ENCODE results near the gene LRMDA. TPM values are rescaled to one million over a fixed set of nuclear protein-coding genes. Genes with fewer than 3 reads are reported as not detected.

The LRMDA gene
- total and polyA plus RNA-seq, 10 of the 15 experiments (the other 5 are each of a cell fraction or from before 2014, with no cell fraction given): 0.07 to 0.54 (median 0.29) TPM; not detected in 4

DNA sequence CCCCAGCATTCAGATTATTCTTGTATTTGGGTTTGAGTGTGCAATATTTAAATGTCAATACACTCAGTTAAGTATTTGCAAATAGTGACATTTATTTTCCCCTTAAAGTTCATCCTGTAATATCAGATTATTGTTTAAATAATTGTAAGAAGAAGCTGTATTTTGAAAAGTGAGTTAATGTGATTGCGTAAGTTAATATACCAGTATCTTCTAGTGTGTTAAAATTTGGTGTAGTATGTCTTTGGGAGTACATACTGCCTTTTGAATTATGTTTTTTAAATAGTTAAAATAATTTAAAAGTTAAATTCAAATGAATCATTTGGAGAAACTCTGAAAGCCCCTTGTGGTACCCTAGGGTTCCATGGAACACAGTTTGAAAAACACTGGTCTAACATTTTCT, 28.6 kb downstream of the LRMDA start (continued):
- TF ChIP-seq, protein P1, sequence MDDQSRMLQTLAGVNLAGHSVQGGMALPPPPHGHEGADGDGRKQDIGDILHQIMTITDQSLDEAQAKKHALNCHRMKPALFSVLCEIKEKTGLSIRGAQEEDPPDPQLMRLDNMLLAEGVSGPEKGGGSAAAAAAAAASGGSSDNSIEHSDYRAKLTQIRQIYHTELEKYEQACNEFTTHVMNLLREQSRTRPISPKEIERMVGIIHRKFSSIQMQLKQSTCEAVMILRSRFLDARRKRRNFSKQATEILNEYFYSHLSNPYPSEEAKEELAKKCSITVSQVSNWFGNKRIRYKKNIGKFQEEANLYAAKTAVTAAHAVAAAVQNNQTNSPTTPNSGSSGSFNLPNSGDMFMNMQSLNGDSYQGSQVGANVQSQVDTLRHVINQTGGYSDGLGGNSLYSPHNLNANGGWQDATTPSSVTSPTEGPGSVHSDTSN (IDR thresholded peaks at IDR 0.05; ENCODE audit: insufficient replicate concordance, low read depth, low read length): no peak
- TF ChIP-seq HDAC2 (IDR thresholded peaks at IDR 0.05): no peak
- no peak for TF ChIP-seq HSF1 (IDR thresholded peaks at IDR 0.05; ENCODE audit: low read depth, low read length)
- TF ChIP-seq MYB (IDR thresholded peaks at IDR 0.05; ENCODE audit: borderline replicate concordance, low read depth, low read length): no peak
- TF ChIP-seq FOXK2 (IDR thresholded peaks at IDR 0.05): no peak

DNA sequence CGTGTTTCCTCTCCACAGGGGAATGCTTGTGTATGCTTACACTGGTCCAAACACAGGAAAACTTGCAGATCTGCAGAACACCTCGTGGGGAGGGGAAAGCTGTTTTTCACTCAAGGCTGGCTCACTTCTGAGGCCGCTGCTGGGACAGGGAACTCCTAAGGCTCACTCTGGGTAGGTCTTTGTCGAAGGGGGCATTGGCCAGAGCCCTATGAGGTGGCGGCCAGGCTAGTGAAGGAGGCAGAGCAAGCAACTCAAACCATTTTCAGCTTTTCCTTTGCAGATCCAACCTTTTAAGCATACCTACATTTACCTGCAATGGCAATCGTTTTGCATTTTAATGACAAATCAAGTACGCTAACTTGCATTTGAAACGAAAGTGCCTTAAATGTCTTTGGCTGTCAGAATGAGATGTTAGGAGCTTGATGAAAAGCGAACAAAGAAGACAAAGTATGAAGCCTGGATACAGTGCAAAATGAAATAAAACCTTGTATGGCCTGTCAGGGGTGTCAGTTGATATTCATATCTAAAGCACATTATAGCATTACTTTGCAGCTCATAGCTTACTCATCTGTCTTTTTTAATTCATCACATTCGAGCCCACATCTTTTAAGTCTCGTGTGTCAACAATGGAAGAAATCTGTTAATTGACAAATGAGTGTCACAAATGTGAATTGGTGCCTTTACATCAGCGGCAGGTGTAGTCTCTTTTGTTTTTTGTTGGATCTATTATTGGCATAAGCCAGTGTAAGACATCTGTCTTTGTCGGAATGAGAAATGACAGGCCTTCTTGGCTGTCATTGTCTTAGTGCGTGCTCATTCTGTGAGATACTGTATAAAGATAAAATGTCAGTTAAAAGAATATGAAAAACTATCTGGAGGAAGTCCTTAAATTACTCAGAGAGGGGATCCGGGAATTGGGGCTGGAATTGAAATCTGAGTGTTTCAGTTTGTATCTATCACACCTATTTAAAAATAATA, 30.5 kb downstream of the LRMDA start:
- FAIRE-seq (no peak), ATAC-seq (no peak), DNase-seq (ENCODE audit: low read depth, low spot score) (no peak)
- no peak for TF ChIP-seq EZH2 (IDR thresholded peaks at IDR 0.05; ENCODE audit: borderline replicate concordance, control insufficient read depth, low read depth, low read length)
- no peak for TF ChIP-seq GABPA (IDR thresholded peaks at IDR 0.05; ENCODE audit: low read depth)
- TF ChIP-seq, protein P2, sequence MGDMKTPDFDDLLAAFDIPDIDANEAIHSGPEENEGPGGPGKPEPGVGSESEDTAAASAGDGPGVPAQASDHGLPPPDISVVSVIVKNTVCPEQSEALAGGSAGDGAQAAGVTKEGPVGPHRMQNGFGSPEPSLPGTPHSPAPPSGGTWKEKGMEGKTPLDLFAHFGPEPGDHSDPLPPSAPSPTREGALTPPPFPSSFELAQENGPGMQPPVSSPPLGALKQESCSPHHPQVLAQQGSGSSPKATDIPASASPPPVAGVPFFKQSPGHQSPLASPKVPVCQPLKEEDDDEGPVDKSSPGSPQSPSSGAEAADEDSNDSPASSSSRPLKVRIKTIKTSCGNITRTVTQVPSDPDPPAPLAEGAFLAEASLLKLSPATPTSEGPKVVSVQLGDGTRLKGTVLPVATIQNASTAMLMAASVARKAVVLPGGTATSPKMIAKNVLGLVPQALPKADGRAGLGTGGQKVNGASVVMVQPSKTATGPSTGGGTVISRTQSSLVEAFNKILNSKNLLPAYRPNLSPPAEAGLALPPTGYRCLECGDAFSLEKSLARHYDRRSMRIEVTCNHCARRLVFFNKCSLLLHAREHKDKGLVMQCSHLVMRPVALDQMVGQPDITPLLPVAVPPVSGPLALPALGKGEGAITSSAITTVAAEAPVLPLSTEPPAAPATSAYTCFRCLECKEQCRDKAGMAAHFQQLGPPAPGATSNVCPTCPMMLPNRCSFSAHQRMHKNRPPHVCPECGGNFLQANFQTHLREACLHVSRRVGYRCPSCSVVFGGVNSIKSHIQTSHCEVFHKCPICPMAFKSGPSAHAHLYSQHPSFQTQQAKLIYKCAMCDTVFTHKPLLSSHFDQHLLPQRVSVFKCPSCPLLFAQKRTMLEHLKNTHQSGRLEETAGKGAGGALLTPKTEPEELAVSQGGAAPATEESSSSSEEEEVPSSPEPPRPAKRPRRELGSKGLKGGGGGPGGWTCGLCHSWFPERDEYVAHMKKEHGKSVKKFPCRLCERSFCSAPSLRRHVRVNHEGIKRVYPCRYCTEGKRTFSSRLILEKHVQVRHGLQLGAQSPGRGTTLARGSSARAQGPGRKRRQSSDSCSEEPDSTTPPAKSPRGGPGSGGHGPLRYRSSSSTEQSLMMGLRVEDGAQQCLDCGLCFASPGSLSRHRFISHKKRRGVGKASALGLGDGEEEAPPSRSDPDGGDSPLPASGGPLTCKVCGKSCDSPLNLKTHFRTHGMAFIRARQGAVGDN (IDR thresholded peaks at IDR 0.05): no peak
- no peak for TF ChIP-seq ZZZ3 (IDR thresholded peaks at IDR 0.05; ENCODE audit: control insufficient read depth, insufficient read length, low read depth)
- TF ChIP-seq HDGF (IDR thresholded peaks at IDR 0.05): no peak
- Histone ChIP-seq H3K4me1 (ENCODE audit: control insufficient read depth, insufficient read depth, low read length) (no peaks in the 10 kb centered on the region), H3K79me2 (ENCODE audit: control insufficient read depth, insufficient read depth, low read length) (no peaks in the 10 kb centered on the region), H3K27ac (ENCODE audit: control insufficient read depth, insufficient read depth) (no peak overlapping the region), H3K27me3 (replicated peaks in 1 of 2; ENCODE audit: control insufficient read depth in 2 of 2, insufficient read depth in 2 of 2, low read length in 1 of 2) (no peaks in the 10 kb centered on the region; a peak in 1 of 4 replicates), H3K9me3 (replicated peaks; ENCODE audit: control insufficient read depth, insufficient read depth, low read length) (no peaks in the 10 kb centered on the region), H3K9ac (ENCODE audit: control insufficient read depth, insufficient read depth, low read length) (no peak overlapping the region), H3K4me3 (no peak overlapping the region), H4K20me1 (ENCODE audit: control insufficient read depth, insufficient read depth) (no peaks in the 10 kb centered on the region), H3K36me3 (ENCODE audit: control insufficient read depth in 2 of 2, insufficient read depth in 2 of 2, low read length in 1 of 2) (no peaks in the 10 kb centered on the region), H2AFZ (ENCODE audit: control insufficient read depth, low read depth, low read length) (no peak overlapping the region), H3K4me2 (ENCODE audit: control insufficient read depth, insufficient read depth) (no peak overlapping the region)
- CTCF ChIA-PET: interaction anchor here (1.1 to 1.3 kb wide), 2 partner anchors 12 to 15 kb away, joined by 3 to 4 read pairs; no protein-coding TSS in a partner anchor
- POLR2A ChIA-PET: interaction anchor here (0.6 kb wide), 1 partner anchor 79 kb away, joined by 6 read pairs; no protein-coding TSS in a partner anchor
- intact Hi-C loops (cut with micrococcal nuclease; ENCODE audit: unreplicated experiment): no loop called here
- no TSS peak for BruUV-seq (replicated peaks)
- in situ Hi-C loops (cut with MboI): no loop called here
- 27% methylated on average over 15 of the region's 15 CpGs for WGBS (ENCODE audit: insufficient coverage, insufficient replicate concordance, low lambda C conversion rate, missing lambda C conversion rate)
- RAD21 ChIA-PET (ENCODE audit: unreplicated experiment): no interaction called here
- SMC1A ChIA-PET (ENCODE audit: uncharacterized antibody, unreplicated experiment): interaction anchor here (0.6 to 1.0 kb wide), 5 partner anchors 16 to 1490 kb away, joined by 3 to 4 read pairs (median 3); no protein-coding TSS in a partner anchor

Measured in GM12878 (cell line).